GM10248 (cell line): ENCODE data around the gene WDR62.
A peak's percentile ranks its signal among the peaks of the same experiment; 100 is the strongest.

Experiments
- CTCF ChIA-PET: fragments of 300-600 bp; sonication (Branson Sonifier 250); formaldehyde crosslinking; extraction: SDS; loops from one replicate; lab custom pipeline; 2021; ENCODE audit warnings: antibody characterized with exemption; lab: Yijun Ruan, JAX
- POLR2A ChIA-PET: fragments of 350-650 bp; sonication (Branson Sonifier 250); formaldehyde crosslinking; extraction: SDS; loops from one replicate; lab custom pipeline; 2020; ENCODE audit warnings: antibody characterized with exemption; lab: Yijun Ruan, JAX
- DNase-seq: peaks from one replicate; pipeline ENCODE4 v3.0.0; 2012; ENCODE audit errors: extremely low spot score
- TF ChIP-seq, protein P1 (sequence below): IDR thresholded peaks from 2 replicates; pipeline ENCODE4 v1.5.1; 2012; ENCODE audit warnings: mild to moderate bottlenecking, low read depth; ENCODE audit errors: extremely low read depth, missing control alignments, control extremely low read depth

Gene WDR62

DNA sequence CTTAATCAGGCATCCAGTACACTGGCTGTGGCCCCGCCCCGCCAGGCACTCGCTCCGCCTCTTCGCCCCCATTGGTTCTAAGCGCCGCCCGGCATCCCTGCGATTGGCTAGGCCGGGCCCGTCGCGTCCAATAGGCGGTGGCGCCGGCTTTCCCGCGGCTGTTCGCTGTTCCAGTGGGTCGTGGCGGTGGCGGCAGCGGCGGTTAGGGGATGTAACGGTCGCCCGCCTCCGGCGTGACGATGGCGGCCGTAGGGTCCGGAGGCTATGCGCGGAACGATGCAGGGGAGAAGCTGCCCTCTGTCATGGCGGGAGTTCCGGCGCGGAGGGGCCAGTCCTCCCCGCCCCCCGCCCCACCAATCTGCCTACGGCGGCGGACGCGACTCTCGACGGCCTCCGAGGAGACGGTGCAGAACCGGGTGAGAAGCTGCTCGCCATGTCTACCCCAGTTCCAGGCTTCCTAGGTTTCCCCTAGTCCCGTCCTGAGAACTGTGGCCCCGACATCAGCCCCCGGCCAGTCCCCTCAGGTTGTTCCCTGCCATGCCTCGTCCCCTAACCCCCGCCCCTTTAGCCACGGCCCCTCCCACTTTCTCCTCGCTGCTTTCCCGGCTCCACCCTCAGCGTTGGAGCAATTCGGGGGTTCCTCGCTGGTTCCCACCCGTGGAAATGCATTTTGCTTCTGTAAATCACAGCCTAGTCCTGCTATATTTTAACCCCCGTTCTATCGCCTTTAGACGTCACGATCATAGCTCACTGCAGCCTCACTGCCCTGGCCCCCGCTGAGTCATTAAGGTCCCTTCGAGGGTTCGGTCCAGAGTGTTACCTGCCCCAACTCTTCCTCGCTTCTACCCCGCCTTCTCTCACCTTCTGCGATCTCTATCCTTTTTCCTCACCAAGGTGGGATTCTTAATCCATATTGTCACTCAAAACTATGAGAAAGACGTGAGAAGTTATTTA is at the start of gene WDR62:
WDR62 (plus strand) TSS at position 165 of the 954 bp plus-strand sequence; CDS start at position 240, 75 bp downstream.
- peak; percentile 98 for DNase-seq
- TF ChIP-seq, protein P1, sequence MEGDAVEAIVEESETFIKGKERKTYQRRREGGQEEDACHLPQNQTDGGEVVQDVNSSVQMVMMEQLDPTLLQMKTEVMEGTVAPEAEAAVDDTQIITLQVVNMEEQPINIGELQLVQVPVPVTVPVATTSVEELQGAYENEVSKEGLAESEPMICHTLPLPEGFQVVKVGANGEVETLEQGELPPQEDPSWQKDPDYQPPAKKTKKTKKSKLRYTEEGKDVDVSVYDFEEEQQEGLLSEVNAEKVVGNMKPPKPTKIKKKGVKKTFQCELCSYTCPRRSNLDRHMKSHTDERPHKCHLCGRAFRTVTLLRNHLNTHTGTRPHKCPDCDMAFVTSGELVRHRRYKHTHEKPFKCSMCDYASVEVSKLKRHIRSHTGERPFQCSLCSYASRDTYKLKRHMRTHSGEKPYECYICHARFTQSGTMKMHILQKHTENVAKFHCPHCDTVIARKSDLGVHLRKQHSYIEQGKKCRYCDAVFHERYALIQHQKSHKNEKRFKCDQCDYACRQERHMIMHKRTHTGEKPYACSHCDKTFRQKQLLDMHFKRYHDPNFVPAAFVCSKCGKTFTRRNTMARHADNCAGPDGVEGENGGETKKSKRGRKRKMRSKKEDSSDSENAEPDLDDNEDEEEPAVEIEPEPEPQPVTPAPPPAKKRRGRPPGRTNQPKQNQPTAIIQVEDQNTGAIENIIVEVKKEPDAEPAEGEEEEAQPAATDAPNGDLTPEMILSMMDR = no peak
- ChIA-PET POLR2A (interaction anchor here (1.2 kb wide), 1 partner anchor 43 kb away, joined by 4 read pairs; no protein-coding TSS in a partner anchor), CTCF (interaction anchor here (1.0 kb wide), 1 partner anchor 36 kb away, joined by 3 read pairs; no protein-coding TSS in a partner anchor)

DNA sequence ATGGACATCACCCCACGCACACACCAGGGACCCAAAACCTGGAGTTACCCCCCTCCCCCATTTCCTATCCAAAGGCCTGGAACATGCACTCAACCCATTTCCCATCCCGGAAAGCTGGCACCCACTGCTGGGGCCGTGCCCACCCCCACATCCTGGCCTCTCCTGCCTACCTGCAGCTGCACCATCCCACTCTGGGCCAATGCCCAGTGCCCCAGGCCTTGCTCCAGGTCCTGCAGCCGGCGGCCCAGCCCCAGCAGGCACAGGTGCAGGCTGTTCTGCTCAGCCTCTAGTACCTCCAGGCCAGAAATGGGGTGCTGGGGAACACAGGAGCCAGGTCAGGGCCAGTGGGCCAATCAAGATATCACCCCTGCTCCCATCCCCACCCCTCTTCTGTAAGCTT is 47.7 kb upstream of the WDR62 start:
- DNase-seq = no peak
- POLR2A ChIA-PET = no interaction called here
- CTCF ChIA-PET = no interaction called here
- TF ChIP-seq, protein P1 = no peak

DNA sequence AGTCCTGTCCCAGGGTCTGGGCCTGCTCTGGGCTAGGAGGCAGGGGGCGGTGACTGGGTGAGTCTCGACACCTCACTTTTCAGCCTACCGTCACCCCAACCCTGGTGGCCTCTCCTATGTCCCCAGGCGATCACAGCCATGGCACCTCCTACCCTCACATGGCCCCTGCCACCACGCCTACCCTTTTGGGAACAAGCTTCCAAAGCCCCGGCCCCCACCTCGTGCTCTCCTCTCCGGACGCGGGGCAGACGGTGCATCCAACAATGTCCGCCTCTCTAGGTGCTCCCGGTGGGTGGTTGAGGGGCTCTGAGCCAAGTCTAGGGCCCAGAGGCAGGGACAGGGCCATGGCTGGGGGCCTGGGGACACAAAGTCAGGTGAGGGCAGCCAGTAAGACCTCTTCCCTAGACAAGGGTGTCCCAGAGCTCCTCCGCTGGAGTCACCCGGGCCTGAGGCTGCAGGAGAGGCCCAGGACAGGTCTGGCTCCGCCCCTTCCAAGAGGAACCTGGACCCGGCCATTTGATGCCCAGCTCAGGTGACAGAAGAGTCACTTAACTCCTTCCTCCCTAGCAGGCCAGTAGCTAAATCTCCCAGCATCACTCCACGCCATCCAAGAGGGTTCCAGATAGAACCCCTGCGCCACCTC is 46.2 kb upstream of the WDR62 start, which contains the start of gene SYNE4:
SYNE4 (minus strand) TSS at position 478 of the 643 bp plus-strand sequence; CDS start at position 346, 132 bp downstream.
- ChIA-PET POLR2A (no interaction called here), CTCF (interaction anchor here (1.3 kb wide), 1 partner anchor 14 kb away, joined by 3 read pairs; no protein-coding TSS in a partner anchor)
- DNase-seq = no peak
- TF ChIP-seq, protein P1 = no peak

DNA sequence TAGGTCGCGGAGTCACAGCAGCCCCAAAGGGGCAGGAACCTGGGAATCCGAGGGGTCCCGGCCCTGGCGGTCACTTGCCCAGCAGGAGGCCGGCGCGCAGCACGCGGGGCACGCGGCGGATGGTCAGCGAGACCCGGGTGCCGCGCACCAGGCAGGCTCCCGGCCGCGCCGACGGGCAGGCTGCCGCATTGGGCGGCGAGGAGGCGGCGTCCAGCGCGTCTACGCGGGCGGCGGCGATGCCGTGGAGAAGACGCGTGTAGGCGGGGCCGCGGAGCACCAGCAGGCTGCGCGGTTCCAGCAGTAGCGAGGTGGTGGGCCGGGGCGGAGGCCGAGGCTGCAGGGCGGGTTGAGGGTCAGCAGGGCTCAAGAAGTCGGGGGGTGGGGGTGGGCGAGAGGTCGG is 45.5 kb upstream of the WDR62 start:
- ChIA-PET POLR2A (interaction anchor here (0.6 kb wide), 1 partner anchor 76 kb away, joined by 3 read pairs; no protein-coding TSS in a partner anchor), CTCF (interaction anchor here (1.3 kb wide), 2 partner anchors 11 to 15 kb away, joined by 3 to 4 read pairs; no protein-coding TSS in a partner anchor)
- TF ChIP-seq, protein P1 = no peak
- peak; percentile 72 for DNase-seq

DNA sequence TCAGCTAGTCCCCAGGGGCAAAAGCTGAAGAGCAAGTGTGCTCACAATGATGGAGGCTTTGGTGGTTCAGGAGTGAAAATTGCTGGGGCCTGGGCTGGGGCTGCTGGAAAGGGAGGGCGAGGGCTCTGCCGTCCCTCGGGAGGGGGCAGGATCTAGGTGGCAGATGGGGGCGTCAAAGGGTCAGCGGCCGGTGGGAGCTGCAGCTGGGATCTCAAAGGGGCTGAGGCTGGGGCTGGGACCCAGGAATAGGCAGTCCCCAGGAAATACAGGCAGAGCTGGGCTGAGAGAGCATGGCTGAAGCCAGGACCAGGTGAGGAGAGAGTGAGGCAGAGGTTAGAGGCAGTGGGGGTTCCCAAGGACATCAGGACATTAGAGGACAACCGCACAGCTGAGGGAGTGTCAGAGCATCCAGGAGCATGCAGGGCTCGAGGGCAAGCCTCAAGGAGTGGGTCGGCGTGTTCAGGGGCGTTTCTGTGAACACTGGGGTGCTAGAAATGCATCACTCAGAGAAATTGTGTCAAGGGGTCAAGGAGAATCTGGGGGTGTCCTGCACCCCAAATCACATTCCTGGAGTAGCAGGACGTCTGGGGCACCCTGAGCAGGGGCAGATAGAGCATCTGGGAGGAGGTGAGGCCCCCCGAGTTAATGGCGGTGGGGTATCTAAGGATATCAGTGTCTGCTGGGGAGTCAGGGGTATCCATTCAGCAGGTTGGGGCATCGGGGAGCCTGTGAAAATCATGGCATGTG is 44.9 kb upstream of the WDR62 start:
- TF ChIP-seq, protein P1 = no peak
- DNase-seq = no peak
- POLR2A ChIA-PET = interaction anchor here (0.6 kb wide), 1 partner anchor 75 kb away, joined by 3 read pairs; no protein-coding TSS in a partner anchor
- CTCF ChIA-PET = interaction anchor here (1.3 kb wide), 2 partner anchors 12 to 16 kb away, joined by 3 to 4 read pairs; no protein-coding TSS in a partner anchor
